ENCODE data around the gene ELOVL3. TPM values are rescaled to one million over a fixed set of nuclear protein-coding genes. Genes with fewer than 3 reads are reported as not detected.

ELOVL3 gene
- total and polyA plus RNA-seq, 2 donors (not counting 3 experiments of a cell fraction or from before 2014, with no cell fraction given): not detected

DNA sequence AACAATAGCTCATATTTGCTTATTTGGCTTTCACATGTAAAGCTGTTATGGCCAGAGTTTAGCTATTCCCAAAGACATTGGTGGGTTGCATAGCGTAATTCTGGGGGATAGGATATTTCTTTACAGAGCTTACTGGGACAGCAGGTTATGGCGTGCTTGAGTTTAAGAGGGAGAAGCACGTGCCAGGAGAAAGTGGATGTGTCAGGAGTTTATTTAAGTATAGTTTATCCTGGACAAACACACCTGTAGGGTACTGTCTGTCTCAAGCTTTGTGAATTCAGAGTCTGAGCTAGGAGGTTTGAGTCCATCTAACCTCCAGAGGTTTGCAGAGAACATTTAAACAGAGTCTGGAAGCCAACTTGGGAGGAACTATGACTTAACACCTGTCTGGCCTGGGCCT is 40.6 kb downstream of the ELOVL3 start:
- TF ChIP-seq GATA2 (IDR thresholded peaks at IDR 0.05; ENCODE audit: insufficient read depth, insufficient read length, low read depth, low read length) (no peak), FOS (IDR thresholded peaks at IDR 0.05; ENCODE audit: borderline replicate concordance, insufficient read depth, low read length) (no peak), JUN (IDR thresholded peaks at IDR 0.05; ENCODE audit: borderline replicate concordance, insufficient read depth, insufficient read length, low read depth) (no peak), POLR2A (IDR thresholded peaks at IDR 0.05; ENCODE audit: low read depth, low read length) (no peak), EZH2 (IDR thresholded peaks at IDR 0.05; ENCODE audit: borderline replicate concordance, low read depth, low read length, severe bottlenecking) (no peak)
- DNase-seq (ENCODE audit: low read depth, low spot score): no peak
- FAIRE-seq: no peak
- Histone ChIP-seq H3K27ac (ENCODE audit: insufficient read depth, low read depth, low read length) (no peak overlapping the region), H3K4me1 (ENCODE audit: control insufficient read depth, extremely low read depth, insufficient read depth, low read length) (peaks cover 7% of the 10 kb centered on the region), H2AFZ (ENCODE audit: low read depth, low read length) (no peak overlapping the region), H3K27me3 (ENCODE audit: control insufficient read depth in 2 of 2, insufficient read depth in 2 of 2, low read length in 2 of 2) (no peaks in the 10 kb centered on the region), H3K79me2 (ENCODE audit: control insufficient read depth, insufficient read depth, low read length) (peaks cover 58% of the 10 kb centered on the region), H4K20me1 (replicated peaks; ENCODE audit: control insufficient read depth, extremely low read depth, insufficient read depth, low read length) (peaks cover 9% of the 10 kb centered on the region), H3K4me3 (replicated peaks in 1 of 3; ENCODE audit: insufficient read depth in 1 of 3, low read depth in 1 of 3, low read length in 3 of 3) (no peak overlapping the region), H3K9ac (replicated peaks; ENCODE audit: extremely low read depth, insufficient read depth, low read length) (no peak overlapping the region), H3K4me2 (ENCODE audit: insufficient read depth, low read length) (no peak overlapping the region), H3K9me3 (replicated peaks; ENCODE audit: control insufficient read depth, insufficient read depth, low read length) (no peaks in the 10 kb centered on the region), H3K36me3 (ENCODE audit: control insufficient read depth in 2 of 2, extremely low read depth in 1 of 2, insufficient read depth in 2 of 2, low read length in 2 of 2) (peaks cover 2% of the 10 kb centered on the region in 2 experiments), H3K9me1 (replicated peaks; ENCODE audit: control insufficient read depth, extremely low read depth, insufficient read depth, low read length) (no peaks in the 10 kb centered on the region)
- no TSS peak for BruUV-seq (replicated peaks)
- ChIA-PET POLR2A (no interaction called here), CTCF (interaction anchor here (0.8 to 4.8 kb wide), 15 partner anchors 8 to 97 kb away, joined by 3 to 31 read pairs (median 4); partner anchors contain the start of gene GBF1)
- dilution Hi-C loops (cut with MboI; ENCODE audit: extremely low pct_ligation_motif_present, low sequenced_read_pairs): no loop called here
- intact Hi-C loops (cut with micrococcal nuclease): no loop called here

DNA sequence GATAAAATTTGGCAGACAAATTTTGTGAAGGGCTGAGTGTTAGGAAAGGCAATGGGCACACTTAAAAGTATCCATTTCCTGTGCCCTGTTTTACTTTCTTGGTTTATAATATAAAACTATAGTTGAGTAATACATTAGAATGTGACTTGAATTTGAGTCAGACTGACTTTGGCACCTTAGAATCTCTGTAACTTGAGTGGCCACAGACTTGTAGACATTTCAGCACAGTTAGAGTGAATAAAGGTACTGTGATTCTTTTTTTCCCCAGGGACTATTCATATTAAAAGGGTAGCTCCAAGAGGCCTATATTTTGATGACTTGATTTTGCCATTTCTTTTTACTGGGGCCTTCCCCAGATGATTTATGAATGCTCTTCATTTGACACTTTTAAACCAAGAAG is 41.6 kb downstream of the ELOVL3 start:
- TF ChIP-seq EZH2 (IDR thresholded peaks at IDR 0.05; ENCODE audit: borderline replicate concordance, low read depth, low read length, severe bottlenecking): no peak
- no peak for TF ChIP-seq POLR2A (IDR thresholded peaks at IDR 0.05; ENCODE audit: low read depth, low read length)
- TF ChIP-seq GATA2 (IDR thresholded peaks at IDR 0.05; ENCODE audit: insufficient read depth, insufficient read length, low read depth, low read length): no peak
- no peak for TF ChIP-seq FOS (IDR thresholded peaks at IDR 0.05; ENCODE audit: borderline replicate concordance, insufficient read depth, low read length)
- TF ChIP-seq, protein P1, sequence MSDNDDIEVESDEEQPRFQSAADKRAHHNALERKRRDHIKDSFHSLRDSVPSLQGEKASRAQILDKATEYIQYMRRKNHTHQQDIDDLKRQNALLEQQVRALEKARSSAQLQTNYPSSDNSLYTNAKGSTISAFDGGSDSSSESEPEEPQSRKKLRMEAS (IDR thresholded peaks at IDR 0.05; ENCODE audit: insufficient read depth, insufficient read length): no peak
- TF ChIP-seq MYC (IDR thresholded peaks at IDR 0.05; ENCODE audit: low read depth, low read length): no peak
- no peak for TF ChIP-seq CTCF (IDR thresholded peaks at IDR 0.05; ENCODE audit: extremely low read depth in 1 of 2, insufficient read depth in 1 of 2, low read depth in 1 of 2, low read length in 2 of 2)
- no peak for TF ChIP-seq POLR2AphosphoS5 (IDR thresholded peaks at IDR 0.05; ENCODE audit: insufficient read depth, low read depth, low read length)
- no peak for TF ChIP-seq JUN (IDR thresholded peaks at IDR 0.05; ENCODE audit: borderline replicate concordance, insufficient read depth, insufficient read length, low read depth)
- H4K20me1 ChIP-seq (replicated peaks; ENCODE audit: control insufficient read depth, extremely low read depth, insufficient read depth, low read length): peaks cover 9% of the 10 kb centered on the region
- H3K4me1 ChIP-seq (ENCODE audit: control insufficient read depth, extremely low read depth, insufficient read depth, low read length): peaks cover 7% of the 10 kb centered on the region
- no peaks in the 10 kb centered on the region for H3K9me1 ChIP-seq (replicated peaks; ENCODE audit: control insufficient read depth, extremely low read depth, insufficient read depth, low read length)
- peaks cover 66% of the 10 kb centered on the region for H3K79me2 ChIP-seq (ENCODE audit: control insufficient read depth, insufficient read depth, low read length)
- no peak overlapping the region for H2AFZ ChIP-seq (ENCODE audit: low read depth, low read length)
- no peaks in the 10 kb centered on the region for H3K27me3 ChIP-seq (ENCODE audit: control insufficient read depth in 2 of 2, insufficient read depth in 2 of 2, low read length in 2 of 2)
- FAIRE-seq (no peak), DNase-seq (ENCODE audit: low read depth, low spot score) (no peak)
- ChIA-PET POLR2A (no interaction called here), CTCF (interaction anchor here (0.8 to 4.8 kb wide), 10 partner anchors 9 to 84 kb away, joined by 3 to 31 read pairs (median 4); no protein-coding TSS in a partner anchor)
- H3K36me3 ChIP-seq (ENCODE audit: control insufficient read depth in 2 of 2, extremely low read depth in 1 of 2, insufficient read depth in 2 of 2, low read length in 2 of 2): peaks cover 0 to 2% of the 10 kb centered on the region in 2 experiments
- BruUV-seq (replicated peaks): no TSS peak
- no peak overlapping the region for H3K27ac ChIP-seq (ENCODE audit: insufficient read depth, low read depth, low read length)
- no peaks in the 10 kb centered on the region for H3K9me3 ChIP-seq (replicated peaks; ENCODE audit: control insufficient read depth, insufficient read depth, low read length)
- H3K4me3 ChIP-seq (replicated peaks in 1 of 3; ENCODE audit: insufficient read depth in 1 of 3, low read depth in 1 of 3, low read length in 3 of 3): no peak overlapping the region
- intact Hi-C loops (cut with micrococcal nuclease): no loop called here
- no peak overlapping the region for H3K4me2 ChIP-seq (ENCODE audit: insufficient read depth, low read length)
- dilution Hi-C loops (cut with MboI; ENCODE audit: extremely low pct_ligation_motif_present, low sequenced_read_pairs): no loop called here
- H3K9ac ChIP-seq (replicated peaks; ENCODE audit: extremely low read depth, insufficient read depth, low read length): no peak overlapping the region
